Endodermal cell (in vitro differentiated cells): ENCODE results near the gene TTLL1. TPM values are rescaled to one million over a fixed set of nuclear protein-coding genes. Genes with fewer than 3 reads are reported as not detected.

ENCODE experiments used
- DNase-seq: peaks from one replicate; pipeline ENCODE4 v3.0.0-alpha.2; 2017
- H3K27ac ChIP-seq: 2 replicates; pipeline ENCODE4 v1.5.1; 2013; ENCODE audit warnings: mild to moderate bottlenecking, low read depth, low read length, moderate library complexity
- H3K27me3 ChIP-seq: 2 replicates; pipeline ENCODE4 v1.6.1; 2013; ENCODE audit warnings: mild to moderate bottlenecking, low read length, moderate library complexity; ENCODE audit not compliant: insufficient read depth, control insufficient read depth, poor library complexity, severe bottlenecking
- H3K36me3 ChIP-seq: 2 replicates; pipeline ENCODE4 v1.7.0; 2013; ENCODE audit warnings: mild to moderate bottlenecking, low read length, moderate library complexity; ENCODE audit not compliant: control insufficient read depth, insufficient read depth
- H3K4me1 ChIP-seq: one replicate; pipeline ENCODE4 v1.7.0; 2013; ENCODE audit warnings: low read length; ENCODE audit not compliant: control insufficient read depth, insufficient read depth
- H3K4me3 ChIP-seq: 2 replicates; pipeline ENCODE4 v1.5.1; 2013; ENCODE audit warnings: mild to moderate bottlenecking, low read length, moderate library complexity
- H3K9ac ChIP-seq: 2 replicates; pipeline ENCODE4 v1.6.1; 2013; ENCODE audit warnings: mild to moderate bottlenecking, low read length, moderate library complexity; ENCODE audit not compliant: poor library complexity, severe bottlenecking; ENCODE audit errors: extremely low read depth
- H3K9me3 ChIP-seq: 2 replicates; pipeline ENCODE4 v1.6.1; 2013; ENCODE audit warnings: mild to moderate bottlenecking, low read length, moderate library complexity; ENCODE audit not compliant: control insufficient read depth
- H3K27ac Mint-ChIP-seq: 2 replicates; pipeline ENCODE4 v1.8.0; 2020; ENCODE audit warnings: mixed read lengths
- H3K27me3 Mint-ChIP-seq: 2 replicates; pipeline ENCODE4 v1.8.0; 2021; ENCODE audit warnings: mild to moderate bottlenecking, mixed read lengths; ENCODE audit not compliant: insufficient read depth
- H3K36me3 Mint-ChIP-seq: 2 replicates; pipeline ENCODE4 v1.8.0; 2020; ENCODE audit warnings: low read depth, mixed read lengths
- H3K4me1 Mint-ChIP-seq: 2 replicates; pipeline ENCODE4 v1.8.0; 2020; ENCODE audit warnings: mixed read lengths
- H3K4me3 Mint-ChIP-seq: 2 replicates; pipeline ENCODE4 v1.8.0; 2020; ENCODE audit warnings: mild to moderate bottlenecking, moderate library complexity, mixed read lengths
- H3K9me3 Mint-ChIP-seq: 2 replicates; pipeline ENCODE4 v1.8.0; 2020; ENCODE audit warnings: mild to moderate bottlenecking, mixed read lengths
- WGBS, 2 experiments: methylation state at CpG; one replicate each; pipeline versions ENCODE4 v1.1.5 to v1.1.7; 2013; ENCODE audit warnings: missing lambda C conversion rate in 2 of 2, mixed read lengths in 1 of 2; ENCODE audit not compliant: insufficient coverage in 1 of 2, insufficient read length in 1 of 2; 5-methylcytosine and 5-hydroxymethylcytosine counted together
- total RNA-seq, 2 donors: library from RNA; stranded (reverse); fragmentation: NEBNext Ultra II Directional in 1 of 2; extraction: Animal tissue kit (Norgen Biotek cat#: 25700) in 1 of 2; gene quantifications; 2 replicates in 1 of 2; 3 replicates in 1 of 2; pipeline ENCODE4 v1.2.1, GENCODE V29; 2021
- TF ChIP-seq, protein P1 (sequence below): fragments of 200-600 bp; sonication (generic); conservative IDR thresholded peaks from 2 replicates; pipeline ENCODE4 v1.5.0; 2021; ENCODE audit warnings: antibody characterized with exemption, mild to moderate bottlenecking

The TTLL1 gene
- total RNA-seq, 2 donors from 2014 or later, result 6.9 to 10.4 TPM

DNA sequence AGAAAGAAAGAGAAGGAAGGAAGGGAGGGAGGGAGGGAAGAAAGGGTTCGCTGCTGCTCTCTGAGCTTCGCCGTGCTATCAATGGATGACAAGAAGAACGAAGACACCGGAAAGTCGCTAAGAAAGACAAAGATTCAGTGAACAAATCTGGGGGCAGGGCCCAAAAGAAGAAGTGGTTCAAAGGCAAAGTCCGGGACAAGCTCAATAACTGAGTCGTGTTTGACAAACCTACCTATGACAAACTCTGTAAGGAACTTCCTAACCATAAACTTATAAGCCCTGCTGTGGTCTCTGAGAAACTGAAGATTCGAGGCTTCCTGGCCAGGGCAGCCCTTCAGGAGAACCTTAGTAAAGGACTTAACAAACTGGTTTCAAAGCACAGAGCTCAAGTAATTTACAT, 2.9 kb upstream of the TTLL1 start:
- no peak overlapping the region for H3K27ac Mint-ChIP-seq
- 90 to 92% methylated on average over 8 to 9 of the region's 9 CpGs for WGBS, 2 experiments

DNA sequence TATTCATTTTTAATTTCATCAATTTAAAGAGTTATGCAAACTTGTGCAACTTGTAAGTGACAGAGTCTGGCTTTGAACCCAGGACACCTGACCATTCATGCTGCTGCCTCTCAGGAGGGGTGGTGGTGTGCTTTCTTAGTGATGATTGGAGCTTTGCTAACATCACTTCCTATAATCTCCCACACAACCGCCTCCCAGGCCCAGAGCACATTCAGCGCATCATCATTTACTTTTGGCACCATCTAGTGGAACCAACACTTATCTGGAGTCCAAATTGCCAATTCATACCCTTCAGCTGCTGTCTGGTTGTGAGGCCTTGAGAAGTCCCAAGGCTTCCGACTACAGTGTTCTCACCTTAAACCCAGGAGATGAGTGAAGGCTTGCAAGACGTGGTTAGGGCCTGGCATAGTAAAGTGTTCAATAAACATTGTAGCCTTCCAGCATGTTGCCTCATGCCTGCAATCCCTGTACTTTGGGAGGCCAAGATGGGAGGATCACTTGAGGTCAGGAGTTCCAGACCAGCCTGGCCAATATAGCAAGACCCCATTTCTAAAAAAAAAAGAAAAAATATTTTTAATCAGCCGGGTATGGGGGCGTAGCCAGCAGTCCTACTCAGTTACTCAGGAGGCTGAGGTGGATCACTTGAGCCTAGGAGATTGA, 1.1 kb upstream of the TTLL1 start:
- no peaks in the 10 kb centered on the region for H3K9me3 Mint-ChIP-seq
- H3K4me1 ChIP-seq, result no peaks in the 10 kb centered on the region
- H3K9ac ChIP-seq, result no peak overlapping the region
- H3K4me3 Mint-ChIP-seq, result peak overlapping the region; percentile 63
- TF ChIP-seq, protein P1, sequence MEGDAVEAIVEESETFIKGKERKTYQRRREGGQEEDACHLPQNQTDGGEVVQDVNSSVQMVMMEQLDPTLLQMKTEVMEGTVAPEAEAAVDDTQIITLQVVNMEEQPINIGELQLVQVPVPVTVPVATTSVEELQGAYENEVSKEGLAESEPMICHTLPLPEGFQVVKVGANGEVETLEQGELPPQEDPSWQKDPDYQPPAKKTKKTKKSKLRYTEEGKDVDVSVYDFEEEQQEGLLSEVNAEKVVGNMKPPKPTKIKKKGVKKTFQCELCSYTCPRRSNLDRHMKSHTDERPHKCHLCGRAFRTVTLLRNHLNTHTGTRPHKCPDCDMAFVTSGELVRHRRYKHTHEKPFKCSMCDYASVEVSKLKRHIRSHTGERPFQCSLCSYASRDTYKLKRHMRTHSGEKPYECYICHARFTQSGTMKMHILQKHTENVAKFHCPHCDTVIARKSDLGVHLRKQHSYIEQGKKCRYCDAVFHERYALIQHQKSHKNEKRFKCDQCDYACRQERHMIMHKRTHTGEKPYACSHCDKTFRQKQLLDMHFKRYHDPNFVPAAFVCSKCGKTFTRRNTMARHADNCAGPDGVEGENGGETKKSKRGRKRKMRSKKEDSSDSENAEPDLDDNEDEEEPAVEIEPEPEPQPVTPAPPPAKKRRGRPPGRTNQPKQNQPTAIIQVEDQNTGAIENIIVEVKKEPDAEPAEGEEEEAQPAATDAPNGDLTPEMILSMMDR, result no peak
- DNase-seq, result no peak
- H3K4me1 Mint-ChIP-seq, result peaks cover 4% of the 10 kb centered on the region
- no peaks in the 10 kb centered on the region for H3K27me3 Mint-ChIP-seq
- H3K9me3 ChIP-seq, result no peaks in the 10 kb centered on the region
- peaks cover 4% of the 10 kb centered on the region for H3K36me3 Mint-ChIP-seq
- no peak overlapping the region for H3K4me3 ChIP-seq
- peaks cover 3% of the 10 kb centered on the region for H3K36me3 ChIP-seq
- no peak overlapping the region for H3K27ac Mint-ChIP-seq
- H3K27ac ChIP-seq, result no peak overlapping the region
- H3K27me3 ChIP-seq, result no peaks in the 10 kb centered on the region
- WGBS, 2 experiments, result 89 to 94% methylated on average over 4 to 6 of the region's 6 CpGs

More for the DNA sequence above, 2.9 kb upstream of the TTLL1 start:
- H3K9me3 ChIP-seq, result peaks cover 7% of the 10 kb centered on the region
- Mint-ChIP-seq H3K27me3 (no peaks in the 10 kb centered on the region), H3K4me3 (no peak overlapping the region), H3K9me3 (peaks cover 13% of the 10 kb centered on the region), H3K4me1 (peaks cover 4% of the 10 kb centered on the region), H3K36me3 (peaks cover 3% of the 10 kb centered on the region)
- no peak overlapping the region for H3K9ac ChIP-seq
- H3K4me3 ChIP-seq, result no peak overlapping the region
- H3K4me1 ChIP-seq, result no peaks in the 10 kb centered on the region
- H3K36me3 ChIP-seq, result no peaks in the 10 kb centered on the region
- no peaks in the 10 kb centered on the region for H3K27me3 ChIP-seq
- H3K27ac ChIP-seq, result no peak overlapping the region
- no peak for DNase-seq
- TF ChIP-seq, protein P1, result no peak

DNA sequence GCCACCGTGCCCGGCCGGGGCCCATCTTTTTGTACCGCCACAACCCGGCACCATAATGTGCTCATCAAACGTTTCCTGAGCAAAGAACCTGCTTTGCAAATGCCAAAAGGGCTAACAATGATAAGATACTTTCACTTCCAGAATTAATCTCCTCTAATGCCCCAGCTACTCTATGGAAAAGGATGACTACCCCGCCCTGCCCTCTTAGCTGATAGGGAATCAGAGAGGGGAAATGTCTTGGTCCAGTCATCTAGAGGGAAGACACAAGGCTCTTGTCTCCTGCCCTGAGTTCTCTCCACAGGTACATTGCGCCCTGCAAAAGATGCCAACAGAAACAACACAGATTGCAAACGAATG, 586 bp downstream of the TTLL1 start:
- Histone ChIP-seq H3K27me3 (no peaks in the 10 kb centered on the region), H3K9ac (peak overlapping the region; percentile 16), H3K4me1 (no peaks in the 10 kb centered on the region), H3K27ac (no peak overlapping the region), H3K9me3 (no peaks in the 10 kb centered on the region), H3K4me3 (peak overlapping the region; percentile 87), H3K36me3 (peaks cover 3% of the 10 kb centered on the region)
- Mint-ChIP-seq H3K27ac (peak overlapping the region; percentile 17), H3K9me3 (no peaks in the 10 kb centered on the region), H3K36me3 (peaks cover 6% of the 10 kb centered on the region), H3K27me3 (no peaks in the 10 kb centered on the region), H3K4me1 (no peaks in the 10 kb centered on the region), H3K4me3 (peak overlapping the region; percentile 63)
- DNase-seq, result no peak
- WGBS, 2 experiments, result 73 to 84% methylated on average over 9 of the region's 9 CpGs
- TF ChIP-seq, protein P1, result no peak
